Endothelial cell of umbilical vein (primary cell): ENCODE data around the gene ZBTB48. TPM values are rescaled to one million over a fixed set of nuclear protein-coding genes. Genes with fewer than 3 reads are reported as not detected.

Experiments used
- Bru-seq: library from RNA; stranded (reverse); fragments of 400-500 nt; gene quantifications from one replicate; lab custom pipeline; 2021; lab: Mats Ljungman, UMichigan
- BruChase-seq, 2 experiments: library from RNA; stranded (reverse); fragments of 400-500 nt; gene quantifications; one replicate each; lab custom pipeline; 2021; lab: Mats Ljungman, UMichigan
- BruUV-seq: library from RNA; stranded (reverse); fragments of 400-500 nt; replicated peaks from 2 replicates; lab custom pipeline; 2021; lab: Mats Ljungman, UMichigan
- CTCF ChIA-PET: fragments of 300-600, 350-600 bp; sonication (Branson Sonifier 250); formaldehyde crosslinking; loops from one replicate; lab custom pipeline; 2021; ENCODE audit warnings: antibody characterized with exemption, inconsistent platforms; lab: Charles Lee
- POLR2A ChIA-PET: fragments of 300-600, 350-600 bp; sonication (Branson Sonifier 250); formaldehyde crosslinking; loops from one replicate; lab custom pipeline; 2021; ENCODE audit warnings: antibody characterized with exemption, inconsistent platforms; lab: Charles Lee
- DNase-seq: peaks from one replicate; pipeline ENCODE4 v3.0.0-alpha.2; 2011; ENCODE audit warnings: low read depth, low spot score
- FAIRE-seq: peaks from 2 replicates; lab custom pipeline; 2011; peaks lifted over from hg19 to GRCh38; lab: Jason Lieb, UNC
- H2AFZ ChIP-seq: 2 replicates; pipeline ENCODE4 v1.6.0; 2012; ENCODE audit warnings: low read depth, low read length, control low read depth, inconsistent platforms
- H3K27ac ChIP-seq: 2 replicates; pipeline ENCODE4 v1.5.1; 2011; ENCODE audit warnings: low read depth, mild to moderate bottlenecking, control low read depth, low read length, moderate library complexity; ENCODE audit not compliant: insufficient read depth
- H3K27me3 ChIP-seq, 2 experiments: 2 replicates each; pipeline versions ENCODE4 v1.6.0 to v1.6.1; 2011; ENCODE audit warnings: low read length in 2 of 2, mixed read lengths in 1 of 2; ENCODE audit not compliant: control insufficient read depth in 2 of 2, insufficient read depth in 2 of 2
- H3K36me3 ChIP-seq, 2 experiments: 2 replicates in 1 of 2; 3 replicates in 1 of 2; pipeline ENCODE4 v1.5.1; 2011; ENCODE audit warnings: low read length in 2 of 2, mild to moderate bottlenecking in 1 of 2, moderate library complexity in 1 of 2; ENCODE audit not compliant: control insufficient read depth in 2 of 2, insufficient read depth in 2 of 2; ENCODE audit errors: extremely low read depth in 1 of 2
- H3K4me1 ChIP-seq: 3 replicates; pipeline ENCODE4 v1.5.1; 2011; ENCODE audit warnings: mild to moderate bottlenecking, low read length; ENCODE audit not compliant: control insufficient read depth, insufficient read depth; ENCODE audit errors: extremely low read depth
- H3K4me2 ChIP-seq: 2 replicates; pipeline ENCODE4 v1.6.1; 2011; ENCODE audit warnings: low read length, control low read depth, mixed read lengths; ENCODE audit not compliant: insufficient read depth
- H3K4me3 ChIP-seq, 3 experiments: fragments of 200-600 bp in 1 of 3; sonication (generic), shearing (Covaris generic) in 1 of 3; replicated peaks in 1 of 3; 2 replicates each; pipeline ENCODE4 v1.5.1; 2011 to 2016; ENCODE audit warnings: control low read depth in 3 of 3, low read length in 3 of 3, mild to moderate bottlenecking in 2 of 3, inconsistent platforms in 1 of 3, low read depth in 1 of 3, moderate library complexity in 1 of 3; ENCODE audit not compliant: insufficient read depth in 1 of 3
- H3K79me2 ChIP-seq: 2 replicates; pipeline ENCODE4 v1.6.0; 2012; ENCODE audit warnings: low read length, inconsistent platforms; ENCODE audit not compliant: control insufficient read depth, insufficient read depth
- H3K9ac ChIP-seq: replicated peaks from 2 replicates; pipeline ENCODE3; 2011; ENCODE audit warnings: low read length, control low read depth; ENCODE audit not compliant: insufficient read depth; ENCODE audit errors: extremely low read depth
- H3K9me1 ChIP-seq: replicated peaks from 3 replicates; pipeline ENCODE4 v1.6.0; 2011; ENCODE audit warnings: mild to moderate bottlenecking, low read length; ENCODE audit not compliant: control insufficient read depth, insufficient read depth; ENCODE audit errors: extremely low read depth
- H3K9me3 ChIP-seq: replicated peaks from 2 replicates; pipeline ENCODE4 v1.5.1; 2012; ENCODE audit warnings: low read length, inconsistent platforms; ENCODE audit not compliant: control insufficient read depth, insufficient read depth
- H4K20me1 ChIP-seq: replicated peaks from 2 replicates; pipeline ENCODE3; 2011; ENCODE audit warnings: mild to moderate bottlenecking, low read length; ENCODE audit not compliant: control insufficient read depth, insufficient read depth; ENCODE audit errors: extremely low read depth
- FOS ChIP-seq: IDR thresholded peaks from 2 replicates; pipeline ENCODE4 v1.6.1; 2011; ENCODE audit warnings: mild to moderate bottlenecking, low read length, moderate library complexity, borderline replicate concordance; ENCODE audit not compliant: insufficient read depth
- GATA2 ChIP-seq: IDR thresholded peaks from 2 replicates; pipeline ENCODE4 v1.7.0; 2011; ENCODE audit warnings: low read depth, mild to moderate bottlenecking, moderate library complexity, mixed read lengths, low read length; ENCODE audit not compliant: insufficient read length, insufficient read depth
- JUN ChIP-seq: IDR thresholded peaks from 2 replicates; pipeline ENCODE4 v1.6.1; 2011; ENCODE audit warnings: borderline replicate concordance, low read depth; ENCODE audit not compliant: insufficient read length, insufficient read depth
- MYC ChIP-seq: IDR thresholded peaks from one replicate; pipeline ENCODE4 v1.6.1; 2011; ENCODE audit warnings: mild to moderate bottlenecking, low read depth, low read length
- POLR2A ChIP-seq: IDR thresholded peaks from 2 replicates; pipeline ENCODE4 v1.6.1; 2012; ENCODE audit warnings: low read depth, mild to moderate bottlenecking, control low read depth, low read length
- POLR2AphosphoS5 ChIP-seq: IDR thresholded peaks from 2 replicates; pipeline ENCODE4 v1.6.1; 2012; ENCODE audit warnings: low read depth, mild to moderate bottlenecking, control low read depth, low read length, moderate library complexity; ENCODE audit not compliant: insufficient read depth
- dilution Hi-C: fragments of 300-500 bp; cut with MboI; formaldehyde crosslinking; loops from one replicate; pipeline ENCODE4 v1.15.0; 2019; ENCODE audit warnings: low sequenced_read_pairs; ENCODE audit not compliant: extremely low pct_ligation_motif_present
- intact Hi-C: fragments of 100-400 bp; cut with micrococcal nuclease; formaldehyde crosslinking; loops from one replicate; pipeline ENCODE4 v1.10.0; 2022
- long read RNA-seq: library from polyadenylated mRNA; stranded (forward); transcript quantifications from one replicate; pipeline ENCODE4 v2.0.0, GENCODE V29; 2021
- polyA minus RNA-seq, 3 experiments: library from RNA; depleted of rRNA, polyadenylated mRNA; stranded (reverse); fragments of >200 nt; gene quantifications; 1 replicate in 1 of 3; 2 replicates in 2 of 3; pipeline ENCODE4 v1.2.3, GENCODE V29; 2011
- polyA plus RNA-seq, 4 experiments: library from polyadenylated mRNA; depleted of rRNA in 3 of 4; stranded (reverse) in 3 of 4; unstranded in 1 of 4; fragments of >200 nt; gene quantifications; 2 replicates each; pipeline versions ENCODE4 v1.2.1 to v1.2.3, GENCODE V29; 2011 to 2012; ENCODE audit warnings: missing spikeins in 1 of 4
- total RNA-seq: library from RNA; stranded (reverse); gene quantifications from 2 replicates; pipeline ENCODE4 v1.2.3, GENCODE V29; 2021

The ZBTB48 gene
- total RNA-seq (25.1 and 29.2 TPM in 2 replicates), polyA plus RNA-seq (20.9 and 29.0 TPM in 2 replicates), polyA minus RNA-seq (9.9 and 14.2 TPM in 2 replicates), Bru-seq, nascent RNA (percentile 54 among the genes with signal in this experiment), BruChase-seq, experiment 1, labeled RNA remaining after a 6-hour chase (percentile 64 among the genes with signal in this experiment), BruChase-seq, experiment 2, labeled RNA remaining after a 2-hour chase (percentile 70 among the genes with signal in this experiment)
- polyA plus RNA-seq (2011; cell fraction: cytosol; rRNA removed) = 10.9 and 13.8 TPM in 2 replicates
- polyA plus RNA-seq (2011; cell fraction: nucleus; rRNA removed) = 46.0 and 49.3 TPM in 2 replicates
- polyA plus RNA-seq (2012) = 9.0 and 15.7 TPM in 2 replicates
- 21.4 TPM for polyA minus RNA-seq (2011; cell fraction: cytosol; rRNA and poly(A)+ RNA removed)
- 11.1 and 20.3 TPM in 2 replicates for polyA minus RNA-seq (2011; cell fraction: nucleus; rRNA and poly(A)+ RNA removed)
- long read RNA-seq, transcript ZBTB48-202 (11 exons, 2,293 nt) = major isoform, 6 of 23 reads
- long read RNA-seq, partial matches to known transcripts = 5 of 23 reads
- long read RNA-seq, other reads (novel, unspliced or antisense) = 11 of 23 reads

DNA sequence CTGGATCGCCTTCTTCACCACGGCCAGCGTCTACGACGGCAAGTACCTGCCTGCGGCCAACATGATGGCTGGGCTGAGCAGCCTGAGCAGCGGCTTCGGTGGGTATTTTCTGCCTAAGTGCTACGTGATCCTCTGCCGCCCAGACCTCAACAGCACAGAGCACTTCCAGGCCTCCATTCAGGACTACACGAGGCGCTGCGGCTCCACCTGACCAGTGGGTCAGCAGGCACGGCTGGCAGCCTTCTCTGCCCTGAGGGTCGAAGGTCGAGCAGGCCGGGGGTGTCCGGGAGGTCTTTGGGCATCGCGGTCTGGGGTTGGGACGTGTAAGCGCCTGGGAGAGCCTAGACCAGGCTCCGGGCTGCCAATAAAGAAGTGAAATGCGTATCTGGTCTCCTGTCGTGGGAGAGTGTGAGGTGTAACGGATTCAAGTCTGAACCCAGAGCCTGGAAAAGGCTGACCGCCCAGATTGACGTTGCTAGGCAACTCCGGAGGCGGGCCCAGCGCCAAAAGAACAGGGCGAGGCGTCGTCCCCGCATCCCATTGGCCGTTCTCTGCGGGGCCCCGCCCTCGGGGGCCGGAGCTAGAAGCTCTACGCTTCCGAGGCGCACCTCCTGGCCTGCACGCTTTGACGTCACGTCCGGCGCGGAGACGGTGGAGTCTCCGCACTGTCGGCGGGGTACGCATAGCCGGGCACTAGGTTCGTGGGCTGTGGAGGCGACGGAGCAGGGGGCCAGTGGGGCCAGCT is at the start of gene ZBTB48:
Gene ZBTB48 (plus strand): TSS at position 621 of the 745 bp plus-strand sequence. CDS start 616 bp downstream, outside the sequence.
- no peaks in the 10 kb centered on the region for H4K20me1 ChIP-seq
- H3K27me3 ChIP-seq = no peaks in the 10 kb centered on the region
- POLR2A ChIA-PET = interaction anchor here (1.4 to 2.0 kb wide), 4 partner anchors 21 to 88 kb away, joined by 3 to 6 read pairs (median 6); partner anchors contain the start of gene KLHL21
- intact Hi-C loops (loop anchor here (1.0 kb wide), 4 partner anchors 22 to 46 kb away; partner anchors contain the start of genes NOL9 and PHF13), dilution Hi-C loops (no loop called here)
- H3K4me2 ChIP-seq = peak within 1 kb of the TSS; percentile 75
- peaks cover 14% of the 10 kb centered on the region for H3K4me1 ChIP-seq
- H3K27ac ChIP-seq = peak within 1 kb of the TSS; percentile 57
- H3K9ac ChIP-seq = peak within 1 kb of the TSS; percentile 39
- no peaks in the 10 kb centered on the region for H3K9me1 ChIP-seq
- TSS peak; percentile 19 for BruUV-seq
- H3K79me2 ChIP-seq = peaks cover 11% of the 10 kb centered on the region
- no peaks in the 10 kb centered on the region for H3K36me3 ChIP-seq
- no peaks in the 10 kb centered on the region for H3K9me3 ChIP-seq
- CTCF ChIA-PET = interaction anchor here (1.0 to 1.8 kb wide), 7 partner anchors 18 to 94 kb away, joined by 4 to 15 read pairs (median 6); partner anchors contain the start of genes NOL9 and TAS1R1
- peak within 1 kb of the TSS; percentile 57 to 98 (median 65) for H3K4me3 ChIP-seq
- TF ChIP-seq GATA2 (no peak), FOS (no peak), JUN (no peak), POLR2A (peak; percentile 98), POLR2AphosphoS5 (peak; percentile 96), MYC (no peak)
- peak; percentile 99 for FAIRE-seq
- peak within 1 kb of the TSS; percentile 91 for H2AFZ ChIP-seq
- DNase-seq = peak; percentile 97
